Transverse colon (tissue), 4 donors: Measurements from ENCODE around the gene IGLL5. TPM values are rescaled to one million over a fixed set of nuclear protein-coding genes. Genes with fewer than 3 reads are reported as not detected.

Experiments used
- DNase-seq: peaks from one replicate; pipeline ENCODE4 v3.0.0-alpha.2; 2019
- H3K27ac ChIP-seq, 4 donors: fragments of 200-600 bp; sonication (generic); 2 replicates each; pipeline ENCODE4 v1.5.1; 2016 to 2018; ENCODE audit warnings: inconsistent platforms in 4 of 4
- H3K27me3 ChIP-seq: fragments of 200-600 bp; sonication (generic); 2 replicates; pipeline ENCODE4 v1.5.1; 2017; ENCODE audit warnings: inconsistent platforms
- H3K36me3 ChIP-seq, 4 donors: fragments of 200-600 bp; sonication (generic); 2 replicates each; pipeline ENCODE4 v1.5.1; 2017 to 2019; ENCODE audit warnings: inconsistent platforms in 4 of 4
- H3K4me1 ChIP-seq, 4 donors: fragments of 200-600 bp; sonication (generic); 2 replicates each; pipeline ENCODE4 v1.5.1; 2017 to 2020; ENCODE audit warnings: inconsistent platforms in 4 of 4
- H3K4me3 ChIP-seq, 4 donors: fragments of 200-600 bp; sonication (generic); 1 replicate in 1 of 4; 2 replicates in 3 of 4; pipeline versions ENCODE4 v1.5.1 to v1.6.1; 2017 to 2019; ENCODE audit warnings: inconsistent platforms in 4 of 4
- H3K9me3 ChIP-seq, 2 donors: fragments of 200-600 bp; sonication (generic); 2 replicates each; pipeline ENCODE4 v1.5.1; 2017 to 2019; ENCODE audit warnings: inconsistent platforms in 2 of 2
- EP300 ChIP-seq: sonication (generic); formaldehyde crosslinking; IDR thresholded peaks from one replicate; pipeline ENCODE4 v1.6.1; 2017; ENCODE audit warnings: antibody characterized with exemption, low read depth
- POLR2A ChIP-seq: fragments of 450-650 bp; IDR thresholded peaks from one replicate; pipeline ENCODE4 v1.6.1; 2016; ENCODE audit warnings: antibody characterized with exemption, mild to moderate bottlenecking, moderate library complexity
- POLR2AphosphoS5 ChIP-seq, 3 donors: sonication (generic); formaldehyde crosslinking; IDR thresholded peaks; one replicate each; pipeline ENCODE4 v1.6.1; 2016; ENCODE audit warnings: antibody characterized with exemption in 3 of 3
- WGBS, 2 donors: methylation state at CpG; one replicate each; pipeline ENCODE4 v1.1.5; 2018; ENCODE audit warnings: low coverage in 1 of 2; 5-methylcytosine and 5-hydroxymethylcytosine counted together
- in situ Hi-C, 4 donors: fragments of 200-750 bp; cut with MboI; loops; one replicate each; pipeline versions ENCODE4 v1.15.0 to v1.15.1; 2017; ENCODE audit warnings: low sequenced_read_pairs in 3 of 4, low pct_ligation_motif_present in 1 of 4, low pct_unique_long_range_greater_than_20kb in 1 of 4
- intact Hi-C: fragments of 100-400 bp; cut with DNase I; formaldehyde crosslinking; loops from one replicate; pipeline ENCODE4 v1.15.1; 2023; ENCODE audit warnings: low total_unique reads
- total RNA-seq, 4 donors: library from RNA; depleted of rRNA; stranded (reverse); fragments of >200 nt; gene quantifications; one replicate each; pipeline ENCODE4 v1.1.0, GENCODE V29; 2016
- TF ChIP-seq, protein P1 (sequence below), 5 experiments: fragments of 200-600 bp in 3 of 5; fragments of 450-650 bp in 2 of 5; sonication (generic) in 3 of 5; IDR thresholded peaks; 1 replicate in 2 of 5; 2 replicates in 3 of 5; pipeline ENCODE4 v1.5.1; 2016 to 2017; ENCODE audit warnings: antibody characterized with exemption in 5 of 5, inconsistent platforms in 3 of 5, mild to moderate bottlenecking in 2 of 5, moderate library complexity in 1 of 5

IGLL5 gene
- total RNA-seq, 4 donors from 2014 or later = 14.9 to 104 (median 33.8) TPM; not detected in 1

DNA sequence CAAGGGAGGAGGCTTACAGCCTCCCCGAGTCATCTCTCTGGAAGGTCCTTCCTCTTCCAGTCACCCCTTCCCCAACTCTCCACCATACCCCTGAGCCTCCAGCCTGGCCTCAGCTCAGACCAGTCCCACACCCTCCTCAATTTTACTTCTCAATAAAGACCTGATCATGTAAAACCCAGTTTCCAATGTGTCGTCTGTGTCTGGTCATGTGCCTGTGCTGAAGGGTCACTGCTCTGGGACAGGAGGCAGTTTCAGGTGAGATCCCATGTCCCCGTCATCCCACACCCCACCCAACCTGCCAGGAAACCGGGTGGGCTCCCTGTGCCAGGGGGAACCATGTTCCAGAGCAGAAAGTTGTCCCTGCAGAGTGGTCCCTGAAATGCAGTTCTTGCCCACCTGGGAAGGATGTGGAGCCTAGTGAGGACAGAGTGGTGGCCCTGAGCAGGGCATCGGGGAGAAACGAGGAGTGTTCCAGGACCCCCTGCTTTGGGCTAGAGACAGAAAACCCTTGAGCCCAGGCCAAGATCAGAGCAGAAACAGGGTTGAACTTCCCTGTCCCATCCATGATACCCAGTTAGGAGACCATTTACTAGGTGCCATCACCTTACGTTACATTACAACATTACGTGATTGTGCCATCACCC, 19.4 kb downstream of the IGLL5 start:
- no peak overlapping the region for H3K4me3 ChIP-seq
- WGBS, 2 donors = 67 to 83% methylated on average over 1 to 8 of the region's 8 CpGs
- no peak overlapping the region for H3K27ac ChIP-seq
- H3K4me1 ChIP-seq = peaks cover 0 to 3% (median 0%) of the 10 kb centered on the region in 4 donors
- DNase-seq = no peak
- intact Hi-C loops = no loop called here
- no peaks in the 10 kb centered on the region for H3K9me3 ChIP-seq
- in situ Hi-C loops = no loop called here
- H3K36me3 ChIP-seq = no peaks in the 10 kb centered on the region
- H3K27me3 ChIP-seq = peaks cover 3% of the 10 kb centered on the region
- TF ChIP-seq, protein P1, sequence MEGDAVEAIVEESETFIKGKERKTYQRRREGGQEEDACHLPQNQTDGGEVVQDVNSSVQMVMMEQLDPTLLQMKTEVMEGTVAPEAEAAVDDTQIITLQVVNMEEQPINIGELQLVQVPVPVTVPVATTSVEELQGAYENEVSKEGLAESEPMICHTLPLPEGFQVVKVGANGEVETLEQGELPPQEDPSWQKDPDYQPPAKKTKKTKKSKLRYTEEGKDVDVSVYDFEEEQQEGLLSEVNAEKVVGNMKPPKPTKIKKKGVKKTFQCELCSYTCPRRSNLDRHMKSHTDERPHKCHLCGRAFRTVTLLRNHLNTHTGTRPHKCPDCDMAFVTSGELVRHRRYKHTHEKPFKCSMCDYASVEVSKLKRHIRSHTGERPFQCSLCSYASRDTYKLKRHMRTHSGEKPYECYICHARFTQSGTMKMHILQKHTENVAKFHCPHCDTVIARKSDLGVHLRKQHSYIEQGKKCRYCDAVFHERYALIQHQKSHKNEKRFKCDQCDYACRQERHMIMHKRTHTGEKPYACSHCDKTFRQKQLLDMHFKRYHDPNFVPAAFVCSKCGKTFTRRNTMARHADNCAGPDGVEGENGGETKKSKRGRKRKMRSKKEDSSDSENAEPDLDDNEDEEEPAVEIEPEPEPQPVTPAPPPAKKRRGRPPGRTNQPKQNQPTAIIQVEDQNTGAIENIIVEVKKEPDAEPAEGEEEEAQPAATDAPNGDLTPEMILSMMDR (IDR thresholded peaks at IDR 0.05) = no peak
- TF ChIP-seq POLR2AphosphoS5 (IDR thresholded peaks at IDR 0.05) = no peak
- no peak for TF ChIP-seq POLR2A
- no peak for TF ChIP-seq EP300

DNA sequence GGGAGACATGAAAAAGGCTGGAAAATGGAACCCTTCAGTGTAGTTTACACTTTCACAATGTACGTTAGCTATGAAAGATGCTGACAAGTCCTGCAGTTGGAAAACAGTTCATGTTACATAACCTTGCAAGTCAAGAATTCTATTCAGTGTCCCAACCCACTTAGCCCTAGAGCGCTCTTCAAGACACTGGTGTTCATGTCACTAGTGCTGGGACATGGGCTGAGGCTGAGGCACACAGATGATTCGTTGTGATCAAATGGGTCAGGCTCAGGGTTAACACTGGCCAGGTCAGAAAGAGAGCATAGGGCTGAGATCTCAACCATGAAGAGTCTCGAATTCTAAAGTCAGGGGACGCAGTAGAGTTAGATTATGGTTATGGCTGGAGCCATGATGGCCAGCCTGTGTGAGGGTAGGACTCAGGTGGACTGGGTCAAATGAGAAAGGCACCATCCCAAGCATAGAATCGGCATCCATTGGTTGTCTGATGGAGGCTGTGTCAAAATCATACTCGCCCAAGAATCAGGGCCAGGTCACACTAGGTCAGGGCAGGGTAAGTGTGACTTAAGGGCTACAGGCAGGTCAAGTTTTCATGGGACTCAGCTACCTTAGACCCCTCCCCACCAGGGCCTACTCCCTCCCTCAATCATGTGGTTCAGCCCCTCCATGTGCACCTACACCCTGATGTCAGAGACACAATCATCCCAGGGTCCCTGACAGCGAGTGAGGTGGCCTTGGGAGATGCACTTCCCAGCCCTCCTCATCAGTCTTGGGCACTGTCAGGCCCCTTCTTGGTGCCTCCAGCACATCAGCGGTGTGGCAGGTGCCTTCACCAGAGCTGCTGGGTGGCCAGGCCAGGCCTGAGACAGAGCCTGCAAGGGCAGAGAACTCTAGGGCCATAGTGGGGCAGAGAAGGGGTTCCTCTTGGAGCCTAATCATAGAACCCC, 20.2 kb downstream of the IGLL5 start:
- TF ChIP-seq EP300 = no peak
- intact Hi-C loops (no loop called here), in situ Hi-C loops (no loop called here)

DNA sequence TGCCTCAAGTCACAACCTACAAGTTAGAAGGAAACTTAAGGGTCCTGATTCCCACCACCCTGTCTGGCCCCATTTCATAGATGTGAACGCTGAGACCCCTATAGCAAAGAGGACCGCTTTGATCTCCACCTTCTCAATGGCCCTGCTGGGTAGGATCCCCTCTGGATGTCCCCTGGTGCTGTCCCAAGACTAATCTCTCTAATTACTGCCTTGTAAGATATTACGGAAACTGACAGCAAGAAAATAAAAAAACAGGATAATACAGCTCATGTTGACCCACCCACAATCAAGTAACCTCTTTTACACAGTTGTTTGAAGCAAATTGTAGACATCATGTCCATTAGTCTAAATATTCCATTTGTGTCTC, 20.9 kb downstream of the IGLL5 start:
- Histone ChIP-seq H3K9me3 (no peaks in the 10 kb centered on the region), H3K27me3 (peaks cover 3% of the 10 kb centered on the region), H3K27ac (no peak overlapping the region), H3K4me1 (peaks cover 0 to 3% (median 0%) of the 10 kb centered on the region in 4 donors), H3K4me3 (no peak overlapping the region), H3K36me3 (no peaks in the 10 kb centered on the region)
- intact Hi-C loops = no loop called here
- no peak for DNase-seq
- in situ Hi-C loops = no loop called here
- no peak for TF ChIP-seq POLR2A
- no peak for TF ChIP-seq POLR2AphosphoS5 (IDR thresholded peaks at IDR 0.05)
- 84 to 100% methylated on average over 3 of the region's 3 CpGs for WGBS, 2 donors

More for the DNA sequence above, 20.2 kb downstream of the IGLL5 start:
- H3K4me1 ChIP-seq = peaks cover 0 to 3% (median 0%) of the 10 kb centered on the region in 4 donors
- H3K9me3 ChIP-seq = no peaks in the 10 kb centered on the region
- H3K36me3 ChIP-seq = no peaks in the 10 kb centered on the region
- DNase-seq = no peak
- no peak overlapping the region for H3K4me3 ChIP-seq
- no peak overlapping the region for H3K27ac ChIP-seq
- peaks cover 3% of the 10 kb centered on the region for H3K27me3 ChIP-seq
- 86% methylated on average over 9 of the region's 9 CpGs; no CpG with 5 or more reads in 1 of the 2 donors for WGBS, 2 donors

DNA sequence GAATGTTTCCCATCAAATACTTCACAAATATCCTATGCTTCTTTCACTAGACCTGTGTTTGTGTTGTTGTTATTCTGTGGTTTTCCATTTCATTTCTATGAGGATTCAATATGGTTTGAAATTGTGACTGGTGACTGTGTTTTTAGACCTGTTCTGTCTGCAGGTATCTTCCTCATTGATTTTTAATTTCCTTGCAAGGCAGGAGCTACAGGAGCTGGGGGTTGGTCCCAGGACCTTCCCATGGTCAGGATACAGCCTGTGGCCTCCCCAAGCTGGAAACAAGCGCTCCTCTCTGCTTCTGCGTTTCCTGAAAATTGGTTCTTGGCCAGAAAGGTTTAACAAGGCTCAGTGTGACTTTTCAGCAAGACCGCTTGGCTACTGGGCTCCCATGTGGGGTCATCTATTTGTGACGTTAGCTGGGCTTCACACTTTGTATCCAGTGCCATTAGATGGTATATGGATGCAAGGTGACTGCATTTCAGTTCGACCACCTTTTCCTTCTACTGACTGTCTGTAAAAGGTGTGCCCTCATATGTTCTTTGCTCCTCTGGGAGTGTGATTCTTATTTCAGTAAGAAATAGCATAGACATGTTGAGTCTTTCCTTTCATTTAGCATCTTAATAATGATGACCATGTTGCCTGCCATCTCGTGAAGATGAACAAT, 21.5 kb downstream of the IGLL5 start:
- Histone ChIP-seq H3K9me3 (no peaks in the 10 kb centered on the region), H3K4me1 (no peaks in the 10 kb centered on the region), H3K27me3 (peaks cover 3% of the 10 kb centered on the region), H3K36me3 (no peaks in the 10 kb centered on the region), H3K27ac (no peak overlapping the region), H3K4me3 (no peak overlapping the region)
- no peak for DNase-seq
- intact Hi-C loops = no loop called here
- TF ChIP-seq POLR2A (no peak), POLR2AphosphoS5 (IDR thresholded peaks at IDR 0.05) (no peak)
- TF ChIP-seq, protein P1 (IDR thresholded peaks at IDR 0.05) = no peak
- in situ Hi-C loops = no loop called here
- 76 to 87% methylated on average over 5 to 6 of the region's 6 CpGs for WGBS, 2 donors
